ENCODE measurements around the gene ANKS1B.

DNA sequence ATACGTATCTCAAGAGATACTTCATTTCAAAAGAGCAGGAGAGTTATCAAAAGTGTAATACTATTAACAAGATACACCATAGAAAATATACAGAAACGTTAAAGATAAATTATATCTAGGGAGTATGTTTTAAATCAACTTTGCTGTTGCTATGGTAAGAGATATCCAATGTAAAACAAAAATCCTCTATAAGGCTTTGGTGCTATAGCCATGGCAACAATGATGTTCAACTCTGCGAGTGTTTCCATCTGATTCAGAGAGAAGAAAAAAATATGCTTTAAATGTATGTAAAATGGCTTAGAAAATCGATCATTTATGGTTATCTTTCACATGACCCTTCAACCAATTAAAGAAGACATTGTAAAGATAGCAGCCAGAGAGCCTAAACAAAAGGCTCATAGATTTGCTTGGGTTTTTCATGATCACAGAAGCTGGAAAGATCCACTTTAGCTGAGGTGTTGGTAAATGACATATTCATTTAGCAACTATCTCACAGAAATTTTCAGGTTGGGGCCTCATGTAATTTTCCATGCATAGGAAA, 724.2 kb downstream of the ANKS1B start:
- no peak for TF ChIP-seq GLI2 (tag by site-specific recombination; IDR thresholded peaks at IDR 0.05; ENCODE audit: borderline replicate concordance, low read depth)
- TF ChIP-seq ZNF747 (tag by site-specific recombination; IDR thresholded peaks at IDR 0.05) = no peak
- TF ChIP-seq, protein P1, sequence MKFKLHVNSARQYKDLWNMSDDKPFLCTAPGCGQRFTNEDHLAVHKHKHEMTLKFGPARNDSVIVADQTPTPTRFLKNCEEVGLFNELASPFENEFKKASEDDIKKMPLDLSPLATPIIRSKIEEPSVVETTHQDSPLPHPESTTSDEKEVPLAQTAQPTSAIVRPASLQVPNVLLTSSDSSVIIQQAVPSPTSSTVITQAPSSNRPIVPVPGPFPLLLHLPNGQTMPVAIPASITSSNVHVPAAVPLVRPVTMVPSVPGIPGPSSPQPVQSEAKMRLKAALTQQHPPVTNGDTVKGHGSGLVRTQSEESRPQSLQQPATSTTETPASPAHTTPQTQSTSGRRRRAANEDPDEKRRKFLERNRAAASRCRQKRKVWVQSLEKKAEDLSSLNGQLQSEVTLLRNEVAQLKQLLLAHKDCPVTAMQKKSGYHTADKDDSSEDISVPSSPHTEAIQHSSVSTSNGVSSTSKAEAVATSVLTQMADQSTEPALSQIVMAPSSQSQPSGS (tag by site-specific recombination; IDR thresholded peaks at IDR 0.05; ENCODE audit: low read depth) = no peak
- no peak for TF ChIP-seq ZNF785 (tag by site-specific recombination; IDR thresholded peaks at IDR 0.05)
- TF ChIP-seq, protein P2, sequence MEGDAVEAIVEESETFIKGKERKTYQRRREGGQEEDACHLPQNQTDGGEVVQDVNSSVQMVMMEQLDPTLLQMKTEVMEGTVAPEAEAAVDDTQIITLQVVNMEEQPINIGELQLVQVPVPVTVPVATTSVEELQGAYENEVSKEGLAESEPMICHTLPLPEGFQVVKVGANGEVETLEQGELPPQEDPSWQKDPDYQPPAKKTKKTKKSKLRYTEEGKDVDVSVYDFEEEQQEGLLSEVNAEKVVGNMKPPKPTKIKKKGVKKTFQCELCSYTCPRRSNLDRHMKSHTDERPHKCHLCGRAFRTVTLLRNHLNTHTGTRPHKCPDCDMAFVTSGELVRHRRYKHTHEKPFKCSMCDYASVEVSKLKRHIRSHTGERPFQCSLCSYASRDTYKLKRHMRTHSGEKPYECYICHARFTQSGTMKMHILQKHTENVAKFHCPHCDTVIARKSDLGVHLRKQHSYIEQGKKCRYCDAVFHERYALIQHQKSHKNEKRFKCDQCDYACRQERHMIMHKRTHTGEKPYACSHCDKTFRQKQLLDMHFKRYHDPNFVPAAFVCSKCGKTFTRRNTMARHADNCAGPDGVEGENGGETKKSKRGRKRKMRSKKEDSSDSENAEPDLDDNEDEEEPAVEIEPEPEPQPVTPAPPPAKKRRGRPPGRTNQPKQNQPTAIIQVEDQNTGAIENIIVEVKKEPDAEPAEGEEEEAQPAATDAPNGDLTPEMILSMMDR (tag by site-specific recombination; IDR thresholded peaks at IDR 0.05) = no peak
- TF ChIP-seq ZFP3 (tag by site-specific recombination; IDR thresholded peaks at IDR 0.05; ENCODE audit: low read depth) = no peak
- TF ChIP-seq ZNF843 (tag by site-specific recombination; IDR thresholded peaks at IDR 0.05) = no peak
- TF ChIP-seq YY1 (tag by site-specific recombination; IDR thresholded peaks at IDR 0.05) = no peak
- TF ChIP-seq ZNF561 (tag by site-specific recombination; IDR thresholded peaks at IDR 0.05; ENCODE audit: borderline replicate concordance) = no peak
- TF ChIP-seq, protein P3, sequence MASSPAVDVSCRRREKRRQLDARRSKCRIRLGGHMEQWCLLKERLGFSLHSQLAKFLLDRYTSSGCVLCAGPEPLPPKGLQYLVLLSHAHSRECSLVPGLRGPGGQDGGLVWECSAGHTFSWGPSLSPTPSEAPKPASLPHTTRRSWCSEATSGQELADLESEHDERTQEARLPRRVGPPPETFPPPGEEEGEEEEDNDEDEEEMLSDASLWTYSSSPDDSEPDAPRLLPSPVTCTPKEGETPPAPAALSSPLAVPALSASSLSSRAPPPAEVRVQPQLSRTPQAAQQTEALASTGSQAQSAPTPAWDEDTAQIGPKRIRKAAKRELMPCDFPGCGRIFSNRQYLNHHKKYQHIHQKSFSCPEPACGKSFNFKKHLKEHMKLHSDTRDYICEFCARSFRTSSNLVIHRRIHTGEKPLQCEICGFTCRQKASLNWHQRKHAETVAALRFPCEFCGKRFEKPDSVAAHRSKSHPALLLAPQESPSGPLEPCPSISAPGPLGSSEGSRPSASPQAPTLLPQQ (tag by site-specific recombination; IDR thresholded peaks at IDR 0.05) = no peak
- TF ChIP-seq ZNF114 (tag by site-specific recombination; IDR thresholded peaks at IDR 0.05) = no peak

Data from HEK293 (cell line).